HG03565 (cell line): Measurements from ENCODE around the gene AGAP1.

ENCODE experiments used
- ATAC-seq: cut with Tn5 transposase; IDR thresholded peaks from one replicate; pipeline ENCODE4 v1.9.1; 2021; ENCODE audit warnings: mild to moderate bottlenecking, moderate library complexity; ENCODE audit not compliant: unreplicated experiment

AGAP1 gene

GRCh38 chr2:235833971-235834620 lies 340.3 kb downstream of the AGAP1 start:
- no peak for ATAC-seq

GRCh38 chr2:235834781-235835180 lies 340.9 kb downstream of the AGAP1 start:
- no peak for ATAC-seq

GRCh38 chr2:235835810-235836209 lies 342.0 kb downstream of the AGAP1 start:
- ATAC-seq = no peak

GRCh38 chr2:235836491-235836911 lies 342.7 kb downstream of the AGAP1 start:
- ATAC-seq = no peak

GRCh38 chr2:235839226-235839625 lies 345.4 kb downstream of the AGAP1 start:
- no peak for ATAC-seq

GRCh38 chr2:235839974-235840373 lies 346.1 kb downstream of the AGAP1 start:
- no peak for ATAC-seq

- no peak for ATAC-seq
Observed at GRCh38 chr2:235841863-235842262, 348.0 kb downstream of the AGAP1 start.

GRCh38 chr2:235842941-235843340 lies 349.1 kb downstream of the AGAP1 start:
- ATAC-seq = no peak

GRCh38 chr2:235843591-235844395 lies 349.9 kb downstream of the AGAP1 start:
- no peak for ATAC-seq

GRCh38 chr2:235844561-235844960 lies 350.7 kb downstream of the AGAP1 start:
- ATAC-seq = no peak

- no peak for ATAC-seq
Observed at GRCh38 chr2:235845245-235845644, 351.4 kb downstream of the AGAP1 start.

GRCh38 chr2:235847576-235847975 lies 353.7 kb downstream of the AGAP1 start:
- no peak for ATAC-seq

- ATAC-seq = no peak
Observed at GRCh38 chr2:235848055-235848454, 354.2 kb downstream of the AGAP1 start.

- no peak for ATAC-seq
Observed at GRCh38 chr2:235848946-235849345, 355.1 kb downstream of the AGAP1 start.

- ATAC-seq = no peak
Observed at GRCh38 chr2:235849489-235849888, 355.6 kb downstream of the AGAP1 start.

- no peak for ATAC-seq
Observed at GRCh38 chr2:235850289-235850688, 356.4 kb downstream of the AGAP1 start.

- ATAC-seq = no peak
Observed at GRCh38 chr2:235850771-235851551, 357.1 kb downstream of the AGAP1 start.

GRCh38 chr2:235851828-235852525 lies 358.1 kb downstream of the AGAP1 start:
- ATAC-seq = no peak

GRCh38 chr2:235852526-235852920 lies 358.7 kb downstream of the AGAP1 start:
- ATAC-seq = no peak

GRCh38 chr2:235854276-235854675 lies 360.4 kb downstream of the AGAP1 start:
- no peak for ATAC-seq

- ATAC-seq = no peak
Observed at GRCh38 chr2:235855011-235855410, 361.2 kb downstream of the AGAP1 start.
